NCI-H748 treated with DMSO at 0.1 percent for 48 hours (cell line): ENCODE data around the gene ERICH6.
"Not testable (repeated sequence)": the region's sequence is repeated elsewhere in the genome, so short reads cannot be mapped to it uniquely, and the experiment has no call there.

Source experiments
- DNase-seq: peaks from one replicate; lab custom pipeline; 2025; lab: John Stamatoyannopoulos, UW

The ERICH6 gene

DNA sequence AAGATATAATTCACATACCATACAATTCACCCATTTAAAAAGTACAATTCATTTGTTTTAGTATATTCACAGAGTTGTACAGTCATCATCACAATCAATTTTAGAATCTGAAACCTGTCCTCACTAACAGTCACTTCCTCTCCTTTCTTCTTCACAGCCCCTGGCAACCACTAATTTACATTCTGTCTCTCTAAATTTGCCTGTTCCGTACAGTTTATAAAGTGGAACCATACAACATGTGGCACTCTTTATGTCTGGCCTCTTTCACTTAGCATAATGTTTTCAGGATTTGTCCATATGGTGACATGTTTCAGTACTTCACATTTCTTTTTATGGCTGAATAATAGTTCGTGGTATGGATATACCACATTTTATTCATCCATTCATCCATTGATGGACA, 22.7 kb downstream of the ERICH6 start:
- no peak for DNase-seq

DNA sequence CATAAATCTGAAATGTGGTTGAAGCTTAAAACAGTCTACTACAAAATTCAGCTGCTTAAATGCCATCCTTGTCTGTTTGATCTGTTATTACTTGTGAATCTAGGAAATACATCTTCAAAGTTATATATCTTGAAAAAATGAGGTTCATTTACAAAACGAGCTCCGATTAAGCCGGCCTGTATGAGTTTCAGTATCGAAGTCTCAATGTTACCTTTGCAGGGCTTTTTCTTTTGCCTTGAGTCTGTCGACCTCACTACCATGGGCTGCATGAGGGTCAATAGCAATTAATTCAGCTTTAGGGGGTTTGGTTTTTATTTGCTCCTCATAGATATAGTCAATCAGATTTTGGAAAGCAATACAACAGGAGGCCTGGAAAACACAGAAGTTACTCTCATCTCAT, 23.2 kb downstream of the ERICH6 start:
- no peak for DNase-seq

DNA sequence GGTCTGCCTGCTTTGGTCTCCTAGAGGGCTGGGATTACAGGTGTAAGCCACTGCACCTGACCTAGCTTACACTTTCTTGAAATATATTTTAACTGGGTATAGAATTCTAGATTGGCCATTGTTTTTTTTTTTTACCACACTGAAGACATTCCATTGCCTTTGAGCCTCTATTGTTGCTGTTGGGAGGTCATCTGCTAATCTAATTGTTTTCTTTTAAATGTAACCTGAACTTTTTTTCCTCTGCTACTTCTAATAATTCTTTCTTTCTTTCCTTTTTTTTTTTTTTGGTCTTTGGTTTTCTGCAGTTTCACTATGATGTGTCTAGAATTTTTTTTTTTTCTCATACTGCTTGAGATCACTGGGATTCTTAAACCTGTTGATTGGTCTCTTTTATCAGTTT, 28.1 kb downstream of the ERICH6 start:
- no peak for DNase-seq

DNA sequence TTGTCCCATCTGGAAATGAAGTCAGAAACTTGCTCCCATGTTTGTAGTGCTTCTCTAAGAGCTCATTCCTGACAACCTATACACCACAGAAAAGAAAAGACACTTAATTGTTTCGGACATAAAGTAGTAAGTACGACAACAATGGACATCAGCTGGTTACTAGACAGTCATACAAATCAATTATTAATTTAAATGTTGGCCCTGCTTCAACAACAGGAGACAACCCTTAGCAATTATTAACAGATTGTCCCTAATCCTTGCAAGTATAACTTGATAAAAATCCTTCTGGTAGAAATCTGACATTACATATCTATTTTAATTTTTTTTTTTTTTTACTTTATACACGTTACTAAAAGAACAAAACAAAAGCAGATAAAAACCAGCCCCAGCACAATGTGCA, 29.8 kb downstream of the ERICH6 start:
- DNase-seq = no peak

DNA sequence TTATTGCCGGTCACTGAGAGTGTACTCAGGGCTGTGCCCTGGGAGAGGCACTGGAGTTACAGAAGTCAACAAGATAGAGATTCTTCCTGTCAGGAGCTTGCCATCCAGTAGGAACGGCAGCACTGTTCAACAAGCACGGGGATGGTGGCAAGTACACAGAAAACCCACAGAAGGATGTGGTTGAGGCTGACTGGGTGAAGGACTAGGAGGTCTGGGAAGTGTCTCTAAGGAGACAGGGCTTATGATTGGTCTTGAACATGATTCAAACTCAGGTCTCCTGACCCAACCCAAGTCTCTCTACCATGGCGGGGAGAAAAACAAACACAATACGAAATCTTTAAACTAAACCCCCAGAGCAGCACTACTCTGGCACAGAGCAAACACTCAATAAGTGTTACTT, 37.6 kb downstream of the ERICH6 start:
- no peak for DNase-seq

DNA sequence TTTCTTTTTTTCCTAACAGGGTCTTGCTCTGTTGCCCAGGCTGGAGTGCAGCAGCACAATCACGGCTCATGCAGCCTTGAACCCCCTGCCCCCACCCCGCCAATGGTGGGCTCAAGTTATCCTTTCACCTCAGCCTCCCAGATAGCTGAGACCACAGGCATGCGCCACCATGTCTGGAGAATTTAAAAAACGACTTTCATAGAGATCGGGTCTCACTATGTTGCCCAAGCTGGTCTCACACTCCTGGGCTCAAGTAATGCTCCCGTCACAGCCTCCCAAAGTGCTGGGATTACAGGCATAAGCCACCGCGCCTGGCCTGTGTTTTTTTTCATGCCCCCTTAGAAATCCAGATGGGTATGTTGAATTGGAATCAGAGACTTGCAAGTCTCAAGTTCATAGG, 40.3 kb downstream of the ERICH6 start:
- DNase-seq = no peak

DNA sequence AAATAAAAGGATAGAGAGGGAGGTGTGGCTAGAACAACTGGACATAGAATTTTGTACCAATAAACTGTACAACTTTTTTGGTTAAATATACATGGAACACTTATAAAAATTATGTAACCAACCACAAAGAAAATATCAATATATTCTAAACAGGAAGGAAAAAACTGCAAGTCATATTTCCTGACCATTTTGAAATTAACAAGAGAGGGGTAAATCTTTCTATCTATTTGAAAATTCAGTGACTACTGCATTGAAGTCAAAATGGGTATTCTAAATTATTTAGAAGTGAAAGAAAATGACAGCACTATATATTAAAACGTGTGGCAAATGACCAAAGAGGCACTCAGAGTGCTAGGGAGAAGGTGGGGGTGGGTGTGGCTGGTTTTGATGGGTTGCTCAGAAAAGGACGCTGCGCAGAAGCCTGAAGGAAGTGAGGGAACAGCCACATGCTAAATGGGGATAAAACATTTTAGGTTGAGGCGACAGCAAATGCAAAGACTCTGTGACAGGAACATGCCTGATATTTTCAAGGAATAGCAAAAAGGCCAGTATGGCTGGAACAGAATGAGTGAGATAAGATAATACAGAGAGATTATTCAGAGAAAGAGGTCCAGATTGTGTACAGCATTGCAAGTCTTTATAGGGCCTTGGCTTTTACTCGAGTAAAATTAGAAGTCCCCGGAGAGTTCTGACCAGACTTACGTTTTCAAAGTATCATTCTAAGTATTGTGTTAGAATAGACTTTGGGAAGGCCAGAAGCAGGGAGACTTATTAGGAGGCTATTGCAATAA, 41.1 kb downstream of the ERICH6 start:
- no peak for DNase-seq

DNA sequence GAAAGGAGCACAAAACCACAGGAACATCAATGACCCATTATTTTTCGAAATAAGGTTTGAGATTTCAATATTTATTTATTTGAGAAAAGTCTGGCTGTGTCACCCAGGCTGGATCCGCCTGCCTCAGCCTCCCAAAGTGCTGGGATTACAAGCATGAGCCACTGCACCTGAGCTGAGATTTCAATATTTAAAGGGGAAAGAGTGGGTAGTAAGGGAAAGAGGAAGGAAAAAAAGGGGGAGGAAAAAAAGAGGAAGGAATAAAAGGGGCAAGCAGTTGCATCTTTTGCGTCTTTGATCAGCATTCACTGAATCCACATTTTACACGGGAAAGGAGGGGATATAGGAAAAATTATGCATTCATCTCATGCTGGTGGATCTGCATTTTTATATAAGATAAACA, 47.4 kb downstream of the ERICH6 start:
- no peak for DNase-seq

DNA sequence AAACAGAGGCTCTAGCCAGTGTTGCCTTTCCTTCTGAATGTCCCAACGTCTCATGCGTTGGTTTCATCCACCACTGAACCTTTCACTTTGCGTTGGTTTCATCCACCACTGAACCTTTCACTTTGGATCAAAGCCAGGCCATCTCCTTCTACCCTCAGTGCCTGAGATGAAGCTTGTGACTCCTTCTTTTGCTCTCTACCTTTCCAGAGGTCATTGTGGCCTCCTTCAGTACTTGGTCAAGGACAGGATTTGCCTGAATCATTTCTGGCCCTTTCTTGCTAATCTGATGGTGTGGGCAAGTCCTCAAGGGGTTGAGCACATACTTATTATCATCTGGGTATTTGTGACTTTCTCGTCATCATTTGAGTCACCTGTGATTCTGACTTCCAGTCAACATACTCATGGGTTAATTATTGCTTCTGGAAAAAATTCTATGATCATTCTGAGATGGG, 50.6 kb downstream of the ERICH6 start:
- DNase-seq = no peak

DNA sequence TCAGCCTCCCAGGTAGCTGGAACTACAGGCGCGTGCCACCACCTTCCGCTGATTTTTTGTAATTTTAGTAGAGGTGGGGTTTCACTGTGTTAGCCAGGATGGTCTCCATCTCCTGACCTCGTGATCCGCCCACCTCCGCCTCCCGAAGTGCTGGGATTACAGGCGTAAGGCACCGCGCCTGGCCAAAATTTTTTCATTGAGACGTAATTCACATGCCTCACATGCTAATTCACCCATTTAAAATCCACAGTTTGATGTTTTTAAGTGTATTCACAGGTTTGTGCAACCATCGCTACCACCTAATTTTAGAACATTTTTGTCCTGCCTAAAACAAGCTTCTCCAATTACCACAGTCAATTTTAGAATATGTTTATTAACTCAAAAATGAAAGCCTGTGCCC, 63.5 kb downstream of the ERICH6 start:
- DNase-seq = no peak

DNA sequence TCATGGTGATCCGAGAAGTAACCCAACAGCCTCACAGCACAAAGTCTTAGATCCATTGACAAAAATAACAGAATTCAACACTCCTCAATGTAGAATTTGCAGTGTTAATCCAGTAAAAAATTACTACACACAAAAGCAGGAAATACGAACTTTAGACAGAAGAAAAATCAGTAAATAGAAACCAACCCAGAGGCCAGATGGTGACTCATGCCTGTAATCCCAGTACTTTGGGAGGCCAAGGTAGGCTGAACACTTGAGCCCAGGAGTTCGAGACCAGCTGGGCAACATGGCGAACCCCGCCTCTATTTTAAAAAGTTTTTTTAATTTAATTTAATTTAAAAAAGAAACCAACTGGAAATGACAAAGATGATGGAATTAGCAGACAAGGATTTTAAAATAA, 64.5 kb downstream of the ERICH6 start:
- DNase-seq = no peak

DNA sequence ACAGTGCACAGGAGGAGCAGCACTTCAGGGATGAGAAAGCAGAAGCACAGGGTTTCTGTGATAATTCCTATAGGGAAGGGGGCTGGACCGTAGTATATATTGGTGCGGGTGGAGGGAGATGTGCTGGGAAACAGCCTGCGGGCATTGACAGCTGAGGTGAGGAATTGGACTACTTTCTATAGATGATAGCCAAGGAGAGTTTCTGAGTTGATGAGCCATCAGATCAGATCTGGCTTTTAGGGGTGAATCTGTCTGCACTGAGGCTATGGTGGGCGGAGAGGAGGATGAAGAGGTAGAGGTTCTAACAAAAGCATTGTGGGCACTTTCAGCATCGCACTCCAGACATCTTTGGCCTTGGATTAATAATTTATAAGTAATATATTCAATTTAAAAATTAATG, 67.5 kb downstream of the ERICH6 start:
- DNase-seq = no peak

DNA sequence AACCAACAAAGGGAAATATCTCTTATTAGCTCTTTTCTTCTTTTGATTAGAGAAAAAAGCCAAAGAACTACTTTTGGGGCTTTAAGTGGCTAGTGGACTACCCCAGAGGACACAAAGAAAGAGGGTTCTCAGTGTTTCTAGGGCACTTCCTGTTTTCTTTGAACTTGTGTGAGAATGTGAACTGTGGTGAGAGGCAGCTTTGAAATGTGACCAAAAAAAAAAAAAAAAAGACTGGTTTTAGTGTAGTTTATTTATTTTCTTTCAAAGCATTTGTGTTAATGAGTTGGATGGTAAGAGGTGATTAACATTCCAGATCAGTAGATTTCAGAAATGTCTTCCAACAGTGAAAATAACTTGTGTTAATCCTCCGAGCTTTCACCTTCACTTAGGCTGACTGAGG, 68.2 kb downstream of the ERICH6 start:
- no peak for DNase-seq

DNA sequence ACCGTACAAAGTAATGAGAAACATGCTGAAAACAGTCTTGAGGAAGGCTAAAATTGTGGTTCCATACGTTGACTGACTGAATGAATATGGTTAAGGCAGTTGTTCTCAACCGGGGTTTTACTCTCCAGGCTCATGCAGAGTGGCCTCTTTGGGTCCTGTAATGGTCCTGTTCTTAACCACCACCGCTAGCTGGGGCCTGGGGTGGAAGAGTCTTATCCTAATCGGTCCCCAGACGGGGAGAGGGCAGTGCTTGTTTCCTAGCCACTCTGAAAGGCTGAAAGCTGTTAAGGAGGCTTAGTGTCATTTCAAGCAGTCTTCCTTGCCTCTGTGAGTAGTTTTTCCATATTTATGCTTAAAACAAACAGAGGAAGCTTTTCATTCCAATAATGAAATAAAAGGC, 68.6 kb downstream of the ERICH6 start:
- DNase-seq = no peak

DNA sequence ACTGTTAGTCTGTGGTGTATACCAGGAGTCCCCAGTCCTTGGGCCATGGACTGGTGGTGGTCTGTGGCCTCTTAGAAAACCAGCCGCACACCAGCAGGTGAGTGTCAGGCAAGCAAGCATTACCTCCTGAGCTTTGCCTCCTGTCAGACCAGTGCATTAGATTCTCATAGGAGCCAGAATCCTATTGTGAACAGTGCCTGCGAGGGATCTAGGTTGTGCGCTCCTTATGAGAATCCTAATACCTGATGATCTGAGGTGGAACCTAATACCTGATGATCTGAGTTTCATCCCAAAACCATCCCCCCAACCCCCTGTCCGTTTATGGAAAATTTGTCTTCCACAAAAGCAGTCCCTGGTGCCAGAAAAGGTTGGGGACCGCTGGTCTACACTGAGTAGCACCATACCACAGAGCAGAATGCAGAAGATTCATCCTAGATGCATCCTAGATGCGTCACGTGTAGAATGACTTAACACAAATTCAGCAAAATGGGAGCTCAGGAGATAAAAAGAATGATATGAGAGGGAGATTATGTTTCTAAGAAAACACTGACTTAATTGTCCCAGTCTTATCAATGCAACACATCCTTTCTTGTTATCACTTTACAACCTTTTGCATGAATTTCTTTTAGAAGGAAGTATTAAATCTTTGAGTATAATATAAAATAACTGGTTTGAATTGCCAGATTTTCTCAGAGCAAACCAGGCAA, 72.1 kb downstream of the ERICH6 start:
- DNase-seq = no peak

DNA sequence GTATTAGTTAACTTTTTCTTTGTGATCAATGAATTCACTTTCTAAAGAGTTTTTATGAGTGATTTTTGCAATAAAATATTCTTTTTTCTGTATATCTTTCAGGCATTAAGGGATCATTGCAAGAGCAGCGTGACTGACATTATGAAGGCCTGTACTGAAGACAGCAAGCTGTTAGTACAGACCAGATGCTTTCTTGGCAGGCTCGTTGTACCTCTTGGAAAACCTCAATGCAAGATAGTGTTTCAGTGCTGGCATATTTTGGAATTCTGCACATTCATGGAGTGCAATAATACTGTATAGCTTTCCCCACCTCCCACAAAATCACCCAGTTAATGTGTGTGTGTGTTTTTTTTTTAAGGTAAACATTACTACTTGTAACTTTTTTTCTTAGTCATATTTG, 76.2 kb downstream of the ERICH6 start:
- no peak for DNase-seq

DNA sequence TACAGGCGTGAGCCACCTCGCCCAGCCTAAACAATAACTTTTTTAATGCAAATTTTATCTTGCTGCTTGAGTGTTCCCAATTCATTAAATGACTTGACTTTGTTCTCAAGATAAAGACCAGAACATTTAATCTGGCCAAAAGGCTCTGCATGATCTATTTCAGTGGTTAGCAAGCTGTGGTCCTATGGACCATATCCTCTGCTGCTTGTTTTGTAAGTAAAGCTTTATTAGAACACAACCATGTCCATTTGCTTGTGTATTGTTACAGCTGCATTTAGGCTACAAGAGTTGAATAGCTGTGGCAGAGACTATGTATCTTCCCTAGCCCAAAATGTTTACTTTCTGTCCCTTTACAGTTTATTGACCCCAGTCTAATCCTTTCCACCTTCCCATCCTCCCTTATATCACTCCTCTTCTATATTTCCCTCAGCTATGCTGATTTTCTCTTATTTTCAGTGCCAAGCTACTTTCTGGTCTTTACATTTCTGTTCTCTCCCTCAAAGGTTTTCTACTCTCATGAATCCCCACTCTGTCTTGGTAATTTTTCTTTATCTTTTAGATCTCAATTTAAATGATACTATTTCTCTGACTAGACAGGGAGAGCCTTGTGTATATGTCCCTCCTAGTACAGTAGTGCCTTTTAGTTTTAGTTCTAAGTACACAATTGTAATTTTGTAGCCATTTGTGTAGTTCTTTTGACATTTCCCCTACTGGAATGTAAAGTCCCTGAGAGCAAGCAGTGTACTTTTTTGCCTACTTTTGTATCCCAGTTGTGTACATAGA, 77.4 kb downstream of the ERICH6 start:
- DNase-seq = no peak

DNA sequence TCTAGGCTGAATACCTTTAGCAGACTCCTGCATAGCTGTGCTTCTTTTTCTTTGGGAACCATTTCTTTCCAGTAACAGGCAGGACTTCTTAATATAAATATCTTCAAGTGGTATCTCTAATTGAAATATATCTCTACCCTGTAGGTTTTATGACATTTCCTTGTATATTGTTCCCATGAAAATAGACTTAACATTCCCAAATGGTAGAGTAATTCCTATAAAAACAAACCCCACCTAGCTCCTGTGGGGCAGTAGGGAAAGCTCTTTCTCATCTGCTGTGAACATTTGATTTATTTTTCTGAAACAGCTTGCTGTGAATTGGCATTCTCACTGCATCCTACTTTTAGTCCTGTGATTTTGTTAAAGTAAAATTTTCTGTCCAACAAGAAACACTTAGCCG, 79.8 kb downstream of the ERICH6 start:
- no peak for DNase-seq

DNA sequence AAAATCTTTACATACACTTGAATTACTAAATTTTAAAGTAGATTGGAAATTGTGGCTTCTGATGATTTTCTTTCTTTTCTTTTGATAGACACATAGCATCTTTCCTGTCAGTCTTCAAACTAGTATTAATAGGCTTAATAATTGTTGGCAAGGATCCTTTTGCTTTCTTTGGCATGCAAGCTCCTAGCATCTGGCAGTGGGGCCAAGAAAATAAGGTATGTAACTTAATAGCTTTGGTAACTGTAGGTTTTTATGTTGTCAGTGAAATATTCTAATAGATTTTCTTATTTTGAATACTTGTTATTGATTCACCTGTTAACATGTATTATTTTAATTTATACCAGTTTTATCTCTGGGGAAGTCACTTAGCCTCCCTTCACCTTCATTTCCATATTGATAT, 80.8 kb downstream of the ERICH6 start:
- DNase-seq = not testable (repeated sequence)

DNA sequence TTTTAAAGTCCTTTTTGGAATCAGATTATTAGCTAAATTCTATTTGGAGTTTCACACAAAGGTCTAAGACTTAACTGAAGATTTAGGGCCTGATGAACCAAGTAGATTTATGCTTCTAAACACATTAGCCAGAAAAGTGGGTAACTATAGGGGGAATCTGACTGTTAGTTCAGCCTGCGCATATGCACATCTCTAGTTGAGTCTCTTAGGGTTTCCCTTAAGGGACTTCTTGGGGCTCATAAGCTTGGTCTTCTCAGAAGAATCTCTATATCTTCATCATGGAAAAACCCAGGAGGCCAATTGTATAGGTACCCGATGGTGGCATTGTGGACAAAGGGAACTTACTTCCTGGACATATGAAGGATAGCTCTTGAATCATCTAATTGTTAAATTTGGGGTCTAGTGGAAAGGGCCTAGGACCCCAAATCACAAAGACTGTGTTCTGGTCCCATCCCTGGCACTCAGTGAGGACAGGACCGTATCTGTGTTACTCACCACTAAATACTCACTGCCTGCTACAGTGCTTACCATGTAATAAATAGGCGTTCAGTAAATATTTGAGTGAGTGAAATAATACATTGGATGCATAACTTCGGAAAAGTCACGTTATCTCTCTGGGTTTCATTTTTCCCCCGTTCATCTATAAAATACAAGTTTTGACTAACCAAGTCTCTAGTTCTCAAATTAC, 83.6 kb downstream of the ERICH6 start:
- DNase-seq = no peak

DNA sequence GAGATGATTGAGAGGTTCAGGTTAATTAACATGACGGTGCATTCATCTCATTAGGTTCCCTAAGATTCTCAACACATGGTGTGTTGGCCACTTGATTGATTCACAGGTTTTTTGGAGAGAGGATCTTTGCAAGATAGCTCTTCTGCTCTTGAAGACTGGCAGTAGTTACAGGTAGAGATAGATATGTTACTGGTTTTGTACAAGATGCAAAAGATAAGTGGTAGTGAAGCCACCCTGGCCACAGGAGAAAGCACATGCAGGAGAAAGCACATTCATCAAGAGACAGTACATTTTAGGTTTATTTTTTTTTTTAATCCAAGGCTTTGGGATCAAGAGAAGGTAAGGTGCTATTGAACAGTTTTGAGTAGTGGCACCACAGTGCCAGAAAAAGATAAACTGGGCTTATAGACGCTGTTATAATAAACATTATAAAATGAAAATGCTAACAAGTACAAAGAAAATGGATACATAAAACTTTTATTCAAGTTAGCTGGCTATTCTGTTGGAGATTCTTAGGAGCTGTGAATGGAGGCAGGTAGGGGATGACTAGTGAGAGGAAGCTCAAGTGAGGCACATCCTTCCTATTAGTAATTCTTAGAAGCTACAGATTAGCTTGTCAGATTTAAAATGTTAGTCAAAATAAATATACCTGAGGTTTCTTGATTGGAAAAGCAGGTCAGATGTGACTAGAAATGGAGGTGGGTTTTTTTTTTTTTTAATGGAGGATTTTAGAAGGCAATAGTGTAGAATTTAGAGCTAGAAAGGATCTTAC, 89.8 kb downstream of the ERICH6 start:
- DNase-seq = no peak

DNA sequence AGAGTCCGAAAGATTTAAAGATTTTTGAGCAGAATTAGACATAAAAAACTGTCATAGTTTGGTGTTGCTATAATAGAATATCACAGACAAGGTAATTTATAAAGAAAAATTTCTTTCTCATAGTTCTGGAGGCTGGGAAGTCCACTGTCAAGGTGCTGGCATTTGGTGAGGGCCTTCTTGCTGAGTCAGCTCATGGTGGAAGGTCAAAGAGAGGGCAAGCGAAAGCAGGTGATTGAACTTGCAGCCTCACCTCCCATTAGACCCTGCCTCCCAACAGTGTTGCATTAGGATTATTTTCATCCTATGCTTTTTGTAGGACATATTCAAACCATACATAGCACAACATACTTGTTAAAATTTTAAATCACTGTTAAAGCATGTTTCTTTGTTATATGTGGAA, 90.7 kb downstream of the ERICH6 start:
- no peak for DNase-seq
